ENCODE data around the gene ECHS1.

GRCh38 chr10:133339708-133340380 is 33.3 kb downstream of the ECHS1 start:
- TF ChIP-seq POLR2A (IDR thresholded peaks at IDR 0.05) (no peak), CTCF (IDR thresholded peaks at IDR 0.05) (no peak)
